GM18499 (cell line): Measurements from ENCODE around the gene SIRPA.

Experiments
- ATAC-seq: cut with Tn5 transposase; IDR thresholded peaks from one replicate; pipeline ENCODE4 v1.9.1; 2021; ENCODE audit warnings: moderate number of reproducible peaks; ENCODE audit not compliant: insufficient read depth, unreplicated experiment

The SIRPA gene

DNA sequence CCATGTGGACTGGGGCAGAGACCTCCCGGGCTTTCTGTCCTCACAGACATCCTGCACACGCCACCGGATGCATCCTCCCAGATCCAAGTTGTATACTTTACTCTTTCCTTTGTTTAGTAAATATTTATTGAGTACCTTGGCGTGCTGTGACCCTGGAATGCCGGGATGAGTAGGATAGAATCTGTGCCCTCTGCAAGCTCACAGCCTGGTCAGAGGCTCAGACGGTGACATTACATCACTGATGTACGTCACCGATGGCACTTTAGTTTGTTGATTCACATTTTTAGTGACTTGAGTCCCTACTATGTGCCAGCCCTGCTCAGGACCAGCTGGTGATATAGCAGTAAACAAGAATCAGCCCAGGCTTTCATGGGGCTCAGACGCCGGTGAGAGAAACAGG, 32.9 kb downstream of the SIRPA start:
- ATAC-seq, result no peak

DNA sequence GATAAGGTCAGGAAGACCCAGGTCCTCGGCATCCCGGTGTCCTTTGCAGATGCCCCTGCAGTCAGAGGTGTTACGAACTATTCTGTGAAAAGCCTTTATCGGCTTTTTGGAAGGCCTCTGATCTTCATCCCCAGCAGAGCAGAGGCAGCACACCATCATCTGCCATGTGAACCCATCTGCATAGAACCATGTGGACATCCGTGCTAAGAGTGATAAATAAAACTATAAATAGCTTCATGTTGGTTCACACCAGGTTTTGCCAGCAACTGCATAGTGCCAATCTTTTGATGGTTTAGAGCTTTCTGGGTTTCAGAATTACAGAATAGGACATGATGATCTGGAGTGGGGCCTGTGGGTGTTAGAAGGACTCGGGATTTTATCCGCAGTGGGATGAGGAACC, 33.6 kb downstream of the SIRPA start:
- ATAC-seq, result no peak

DNA sequence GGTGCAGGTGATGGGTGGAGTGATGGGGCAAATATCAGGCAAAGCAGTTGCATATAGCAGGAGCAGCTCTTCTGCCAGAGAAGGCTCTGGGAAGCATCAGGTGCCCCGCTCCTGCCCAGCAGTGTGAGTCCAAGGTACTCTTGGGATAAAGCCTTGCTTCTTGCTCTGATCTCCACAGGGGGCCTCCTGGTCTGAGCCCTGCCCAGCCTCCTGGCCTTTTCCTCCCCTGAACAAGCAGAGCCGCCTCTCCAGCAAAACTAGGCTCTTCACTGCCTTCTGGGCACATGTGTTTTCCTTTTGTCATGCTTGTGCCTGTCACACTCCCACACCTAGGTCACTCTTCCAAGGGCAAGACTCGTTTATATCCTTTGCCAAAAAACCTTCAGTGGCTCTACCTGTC, 34.3 kb downstream of the SIRPA start:
- no peak for ATAC-seq

DNA sequence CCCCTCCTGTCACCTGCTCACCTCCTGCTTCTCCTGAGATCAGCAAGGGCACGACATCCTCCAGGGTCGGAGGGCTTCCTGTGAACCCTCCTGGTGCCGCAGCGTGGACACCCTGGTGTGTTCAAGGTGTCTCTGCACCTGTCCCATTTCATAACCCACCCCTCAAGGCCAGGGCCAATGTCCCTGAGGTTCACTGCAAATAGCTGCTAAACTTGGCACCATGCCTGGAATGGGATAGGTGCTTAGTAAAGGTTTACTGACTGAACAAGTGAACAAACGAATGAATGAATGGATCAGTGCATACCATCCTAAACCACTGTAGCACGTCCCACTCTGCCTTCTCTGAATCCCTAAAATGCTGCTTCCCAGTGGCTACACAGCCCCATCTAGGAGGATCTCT, 35.0 kb downstream of the SIRPA start:
- no peak for ATAC-seq

DNA sequence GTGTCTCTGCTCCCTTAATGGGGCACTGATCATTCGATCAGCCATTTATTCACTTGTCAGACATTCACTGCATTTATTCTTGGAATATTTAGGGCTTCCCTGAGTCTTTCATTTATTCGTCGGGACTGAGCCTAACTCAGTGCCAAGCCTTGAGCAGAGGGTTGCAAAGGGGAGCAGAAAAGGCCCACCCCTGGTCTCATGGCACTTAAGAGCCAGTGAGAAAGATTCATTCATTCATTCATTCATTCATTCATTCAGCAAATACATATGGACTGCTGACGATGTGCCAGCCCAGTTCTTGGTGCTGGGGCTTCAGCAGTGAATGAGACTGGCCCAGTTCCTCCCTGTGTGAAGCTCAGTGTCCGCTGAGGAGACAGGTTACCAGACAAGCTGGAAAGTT, 36.6 kb downstream of the SIRPA start:
- ATAC-seq, result no peak

DNA sequence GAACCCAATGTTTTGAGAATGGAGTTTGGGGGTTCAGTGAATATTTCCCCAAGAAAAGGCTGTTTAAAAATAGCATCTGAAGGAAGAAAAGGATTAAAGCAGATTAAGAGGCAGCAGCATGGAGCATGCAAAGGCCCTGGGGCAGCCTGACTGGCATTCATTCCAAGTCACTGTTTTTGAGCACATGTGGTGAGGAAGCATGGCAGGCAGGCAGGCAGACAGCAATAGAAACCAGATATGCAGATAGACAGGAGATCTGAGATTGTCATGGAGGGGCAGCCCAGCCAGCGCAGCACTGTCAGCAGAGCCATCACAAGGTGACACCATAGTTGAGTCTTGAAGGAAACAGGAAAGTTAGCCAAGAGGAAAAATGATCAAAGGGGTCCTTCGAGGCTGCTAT, 37.8 kb downstream of the SIRPA start:
- no peak for ATAC-seq

DNA sequence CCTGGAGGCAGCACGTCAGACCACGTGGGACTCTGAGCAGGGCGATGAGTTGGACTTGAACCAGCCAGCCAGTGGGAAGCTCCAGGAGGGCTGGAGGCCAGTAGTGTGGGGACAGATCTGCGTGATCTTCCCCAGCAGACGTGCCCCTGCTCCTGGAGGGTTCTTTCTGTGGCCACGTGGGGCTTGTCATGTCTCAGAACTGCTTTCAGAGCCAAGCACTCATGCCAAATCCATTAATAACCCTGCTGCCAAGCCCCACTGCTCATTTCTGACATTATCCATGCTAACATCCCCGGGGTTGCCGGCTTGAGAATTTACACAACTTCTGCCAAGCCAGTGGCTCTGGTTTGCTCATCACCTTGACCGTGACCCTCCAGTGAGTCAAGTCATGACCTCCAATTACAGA, 38.3 kb downstream of the SIRPA start:
- ATAC-seq, result no peak

DNA sequence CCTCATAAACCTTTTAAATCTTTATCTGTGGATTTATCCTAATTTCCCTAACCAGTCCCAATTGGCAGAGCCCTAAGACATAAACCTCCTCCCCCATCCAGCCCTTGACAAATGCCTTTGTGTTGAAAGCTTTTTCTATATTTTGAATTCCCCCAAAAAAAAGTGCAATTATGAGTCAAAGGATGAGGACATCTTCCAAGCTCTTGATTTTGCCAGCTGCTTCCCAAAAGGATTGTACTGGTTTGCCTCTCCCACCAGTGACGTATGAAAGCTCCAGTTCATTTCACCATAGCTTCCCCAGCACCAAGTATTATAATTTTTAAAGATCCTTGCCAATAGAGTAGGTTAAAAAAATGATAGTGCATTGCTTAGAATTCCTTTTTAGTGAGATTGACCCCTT, 38.9 kb downstream of the SIRPA start:
- ATAC-seq, result no peak

DNA sequence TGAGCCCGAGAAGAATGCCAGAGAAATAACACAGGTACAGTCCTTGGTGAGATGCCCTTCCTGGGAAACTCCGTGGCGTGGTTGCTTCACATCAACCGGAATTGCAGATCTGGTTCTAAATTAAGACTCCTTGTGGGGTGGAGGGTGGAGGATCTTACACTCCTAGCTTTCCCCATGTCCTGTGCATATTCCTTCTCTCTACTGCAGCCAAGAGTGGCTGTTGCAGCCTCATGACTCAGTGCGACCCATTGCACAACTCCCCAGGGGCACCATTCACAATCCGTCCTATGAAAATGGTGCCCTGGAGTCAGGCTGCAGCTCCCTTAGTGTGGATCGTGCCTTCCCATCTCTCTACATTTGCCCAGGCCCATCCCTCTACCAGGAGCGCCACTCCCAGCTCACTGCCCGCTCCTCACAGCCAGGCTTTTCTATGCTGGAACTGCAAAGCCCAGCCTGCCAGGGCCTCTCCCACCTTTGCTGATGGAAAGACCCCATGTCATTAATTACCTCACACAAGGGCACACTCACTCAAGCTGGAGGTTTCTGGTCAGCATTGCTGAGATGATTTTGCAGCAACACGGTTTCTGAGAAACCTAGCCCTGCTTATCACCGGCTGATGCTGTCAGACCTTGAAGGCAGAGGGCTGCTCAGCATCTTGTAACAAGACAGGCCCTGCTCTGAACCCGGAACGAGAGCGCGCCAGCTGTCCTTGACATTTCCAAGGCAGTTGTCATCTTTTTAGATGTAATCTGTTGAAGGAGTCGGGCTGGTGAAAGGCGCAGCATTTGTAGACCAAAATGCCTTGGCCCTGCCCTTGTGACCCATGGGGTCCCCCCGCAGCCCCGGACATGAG, 39.7 kb downstream of the SIRPA start:
- no peak for ATAC-seq

DNA sequence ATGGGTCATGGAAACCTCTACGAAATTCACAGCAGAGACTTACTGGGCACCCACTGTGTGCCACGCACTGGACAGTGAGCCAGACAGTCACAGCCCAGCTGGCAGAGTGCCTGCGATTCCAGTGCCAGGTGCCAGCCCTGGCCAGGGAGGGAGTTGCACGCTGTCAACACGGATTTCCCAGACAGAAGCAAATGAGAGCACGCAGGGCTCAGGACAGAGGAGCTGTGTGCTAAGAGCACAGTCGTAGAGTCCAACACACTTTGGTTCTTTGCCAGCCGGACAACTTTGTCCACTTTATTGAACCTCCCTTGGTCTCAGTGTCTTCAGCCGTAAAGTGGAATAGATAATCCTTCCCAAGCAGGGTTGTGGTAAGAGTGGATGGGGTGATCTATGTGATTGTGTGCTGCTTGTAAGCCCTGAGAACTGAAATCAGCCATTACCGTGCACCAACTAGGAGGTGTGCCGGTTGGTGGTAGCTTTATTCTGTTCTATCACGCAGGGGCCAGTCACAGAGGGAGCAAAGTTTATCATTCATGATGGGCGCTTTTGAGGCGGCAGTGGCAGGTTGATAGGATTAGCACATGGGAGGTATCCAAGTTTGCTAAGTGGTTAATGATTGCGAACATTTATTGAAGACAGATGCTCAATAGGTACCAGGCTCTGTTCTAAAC, 40.6 kb downstream of the SIRPA start:
- no peak for ATAC-seq

DNA sequence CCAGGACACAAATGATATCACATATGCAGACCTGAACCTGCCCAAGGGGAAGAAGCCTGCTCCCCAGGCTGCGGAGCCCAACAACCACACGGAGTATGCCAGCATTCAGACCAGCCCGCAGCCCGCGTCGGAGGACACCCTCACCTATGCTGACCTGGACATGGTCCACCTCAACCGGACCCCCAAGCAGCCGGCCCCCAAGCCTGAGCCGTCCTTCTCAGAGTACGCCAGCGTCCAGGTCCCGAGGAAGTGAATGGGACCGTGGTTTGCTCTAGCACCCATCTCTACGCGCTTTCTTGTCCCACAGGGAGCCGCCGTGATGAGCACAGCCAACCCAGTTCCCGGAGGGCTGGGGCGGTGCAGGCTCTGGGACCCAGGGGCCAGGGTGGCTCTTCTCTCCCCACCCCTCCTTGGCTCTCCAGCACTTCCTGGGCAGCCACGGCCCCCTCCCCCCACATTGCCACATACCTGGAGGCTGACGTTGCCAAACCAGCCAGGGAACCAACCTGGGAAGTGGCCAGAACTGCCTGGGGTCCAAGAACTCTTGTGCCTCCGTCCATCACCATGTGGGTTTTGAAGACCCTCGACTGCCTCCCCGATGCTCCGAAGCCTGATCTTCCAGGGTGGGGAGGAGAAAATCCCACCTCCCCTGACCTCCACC, 42.2 kb downstream of the SIRPA start:
- no peak for ATAC-seq

DNA sequence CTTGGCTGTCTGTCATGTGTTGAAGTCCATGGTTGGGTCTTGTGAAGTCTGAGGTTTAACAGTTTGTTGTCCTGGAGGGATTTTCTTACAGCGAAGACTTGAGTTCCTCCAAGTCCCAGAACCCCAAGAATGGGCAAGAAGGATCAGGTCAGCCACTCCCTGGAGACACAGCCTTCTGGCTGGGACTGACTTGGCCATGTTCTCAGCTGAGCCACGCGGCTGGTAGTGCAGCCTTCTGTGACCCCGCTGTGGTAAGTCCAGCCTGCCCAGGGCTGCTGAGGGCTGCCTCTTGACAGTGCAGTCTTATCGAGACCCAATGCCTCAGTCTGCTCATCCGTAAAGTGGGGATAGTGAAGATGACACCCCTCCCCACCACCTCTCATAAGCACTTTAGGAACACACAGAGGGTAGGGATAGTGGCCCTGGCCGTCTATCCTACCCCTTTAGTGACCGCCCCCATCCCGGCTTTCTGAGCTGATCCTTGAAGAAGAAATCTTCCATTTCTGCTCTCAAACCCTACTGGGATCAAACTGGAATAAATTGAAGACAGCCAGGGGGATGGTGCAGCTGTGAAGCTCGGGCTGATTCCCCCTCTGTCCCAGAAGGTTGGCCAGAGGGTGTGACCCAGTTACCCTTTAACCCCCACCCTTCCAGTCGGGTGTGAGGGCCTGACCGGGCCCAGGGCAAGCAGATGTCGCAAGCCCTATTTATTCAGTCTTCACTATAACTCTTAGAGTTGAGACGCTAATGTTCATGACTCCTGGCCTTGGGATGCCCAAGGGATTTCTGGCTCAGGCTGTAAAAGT, 43.5 kb downstream of the SIRPA start:
- no peak for ATAC-seq

DNA sequence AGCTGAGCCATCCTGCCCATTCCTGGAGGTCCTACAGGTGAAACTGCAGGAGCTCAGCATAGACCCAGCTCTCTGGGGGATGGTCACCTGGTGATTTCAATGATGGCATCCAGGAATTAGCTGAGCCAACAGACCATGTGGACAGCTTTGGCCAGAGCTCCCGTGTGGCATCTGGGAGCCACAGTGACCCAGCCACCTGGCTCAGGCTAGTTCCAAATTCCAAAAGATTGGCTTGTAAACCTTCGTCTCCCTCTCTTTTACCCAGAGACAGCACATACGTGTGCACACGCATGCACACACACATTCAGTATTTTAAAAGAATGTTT, 44.0 kb downstream of the SIRPA start:
- ATAC-seq, result no peak

DNA sequence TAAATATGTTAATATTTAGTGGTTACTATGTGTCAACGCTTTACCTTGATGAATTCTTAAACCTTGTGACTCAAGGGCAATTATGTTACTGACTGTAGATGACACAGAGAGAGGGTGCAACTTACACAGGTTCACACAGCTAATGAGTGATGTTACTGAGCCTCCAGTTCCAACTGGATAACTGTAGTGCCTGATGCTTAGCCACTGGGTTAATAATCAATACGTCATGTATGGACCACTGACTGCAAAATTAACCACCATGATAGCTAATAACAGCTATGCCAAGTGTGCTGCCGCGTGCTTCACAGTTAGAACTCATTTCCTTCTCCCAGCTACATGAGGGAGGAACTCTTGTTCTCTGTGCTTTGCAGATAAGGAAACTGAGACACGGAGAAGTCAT, 45.4 kb downstream of the SIRPA start:
- no peak for ATAC-seq

DNA sequence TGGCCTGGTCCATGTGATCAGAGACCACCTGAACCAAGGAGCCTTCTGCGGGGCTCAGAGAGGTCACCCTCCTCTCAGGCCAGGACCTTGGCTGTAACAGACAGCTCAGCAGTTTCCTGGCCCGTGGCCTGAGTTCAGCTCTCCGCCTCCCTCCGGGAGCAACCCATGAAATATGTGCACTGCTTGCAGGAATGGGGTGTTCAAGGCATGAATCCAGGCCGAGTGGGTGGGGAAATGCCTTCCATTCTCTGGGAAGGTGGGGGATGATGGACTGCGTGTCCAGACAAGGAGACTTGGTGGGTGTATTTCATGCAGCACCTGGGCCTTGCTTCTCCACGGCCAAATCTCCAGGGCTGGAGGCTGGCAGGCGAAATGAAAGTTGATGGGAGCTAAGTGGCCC, 46.0 kb downstream of the SIRPA start:
- ATAC-seq, result no peak

DNA sequence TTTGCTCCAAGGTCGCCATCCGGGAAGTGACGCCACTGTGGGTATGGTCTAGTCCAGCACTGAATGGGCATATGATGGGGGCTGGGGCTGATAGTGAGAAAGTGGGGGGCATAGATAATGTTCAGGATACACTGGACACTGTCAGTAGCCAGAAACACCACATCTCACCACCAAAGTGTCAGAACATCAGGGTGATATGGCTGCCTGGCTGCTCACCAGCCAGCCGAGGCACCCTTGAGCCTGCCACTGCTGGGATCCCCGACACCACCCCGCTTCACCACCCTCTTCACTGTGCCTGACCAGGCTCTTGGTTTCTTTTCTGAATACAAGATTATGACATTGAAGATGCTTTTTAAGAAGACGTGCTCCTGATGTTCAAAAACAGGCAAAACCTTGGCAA, 46.9 kb downstream of the SIRPA start:
- ATAC-seq, result no peak

DNA sequence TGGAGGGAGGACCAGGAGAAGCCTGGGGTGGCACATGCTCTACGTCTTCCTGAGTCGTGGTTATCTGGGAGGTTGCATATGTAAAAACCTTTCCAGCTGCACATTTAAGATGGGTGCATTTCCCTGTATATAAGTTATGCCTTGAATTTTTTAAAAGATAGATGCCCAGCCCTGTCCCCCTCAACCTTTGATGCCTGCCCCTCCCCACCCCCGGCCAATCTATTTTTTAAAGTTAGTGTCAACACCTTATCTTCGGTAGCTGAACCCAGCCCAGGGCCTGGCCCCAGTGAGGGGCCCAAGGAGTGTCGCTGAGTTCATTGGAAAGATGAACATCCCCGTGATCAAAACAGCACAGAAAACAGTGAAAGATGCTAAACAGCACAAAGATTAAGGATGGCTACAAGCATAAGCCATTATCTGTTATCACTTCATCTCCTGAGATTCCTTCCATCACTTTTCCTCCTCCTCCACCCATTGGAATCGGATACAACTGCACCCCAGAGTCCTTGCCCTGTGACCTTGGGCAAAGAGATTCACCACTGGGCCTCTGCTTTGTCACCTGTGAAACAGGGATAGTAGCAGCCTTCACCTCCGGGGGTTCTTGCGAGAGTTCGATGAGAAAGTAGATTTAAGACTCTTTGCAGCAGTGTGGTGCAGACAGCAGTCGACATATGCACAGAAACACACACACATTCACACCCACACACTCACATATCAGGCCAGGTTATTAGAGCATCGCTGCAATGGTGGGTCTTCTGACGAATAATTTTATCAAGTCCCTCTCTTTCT, 47.5 kb downstream of the SIRPA start:
- ATAC-seq, result no peak

DNA sequence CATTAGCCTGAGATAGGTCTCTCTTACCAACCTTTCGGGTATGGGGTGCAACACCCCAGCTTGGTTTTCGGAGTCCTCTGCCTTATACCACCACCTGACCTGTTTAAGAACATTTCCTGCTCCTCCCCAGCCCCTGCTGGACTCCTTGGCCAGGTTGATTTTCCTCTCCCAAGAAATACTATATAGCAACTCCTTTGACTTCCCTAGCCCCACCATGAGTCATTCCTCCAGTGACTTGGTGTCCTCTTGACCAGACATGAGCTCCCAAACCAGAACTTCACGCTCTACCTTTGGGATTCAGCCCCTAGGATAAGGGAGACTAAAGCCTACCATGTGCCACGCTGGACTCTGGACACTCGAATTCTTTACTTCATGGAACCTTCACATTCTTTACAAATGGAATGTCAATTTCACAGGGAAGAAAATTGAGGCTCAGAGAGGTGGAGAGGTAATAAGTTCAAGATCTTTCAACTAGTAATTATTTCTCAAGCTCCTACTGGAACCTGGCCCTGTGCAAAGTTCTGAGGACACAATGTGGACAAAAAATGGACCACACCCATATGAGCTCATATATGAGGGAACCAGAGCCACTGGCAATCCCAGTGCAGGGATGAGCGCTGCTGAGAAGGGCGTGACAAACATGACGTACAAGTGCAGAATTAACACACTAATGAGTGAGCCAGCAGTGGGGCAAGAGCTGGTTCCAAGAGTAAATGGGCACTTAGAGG, 48.2 kb downstream of the SIRPA start:
- no peak for ATAC-seq

DNA sequence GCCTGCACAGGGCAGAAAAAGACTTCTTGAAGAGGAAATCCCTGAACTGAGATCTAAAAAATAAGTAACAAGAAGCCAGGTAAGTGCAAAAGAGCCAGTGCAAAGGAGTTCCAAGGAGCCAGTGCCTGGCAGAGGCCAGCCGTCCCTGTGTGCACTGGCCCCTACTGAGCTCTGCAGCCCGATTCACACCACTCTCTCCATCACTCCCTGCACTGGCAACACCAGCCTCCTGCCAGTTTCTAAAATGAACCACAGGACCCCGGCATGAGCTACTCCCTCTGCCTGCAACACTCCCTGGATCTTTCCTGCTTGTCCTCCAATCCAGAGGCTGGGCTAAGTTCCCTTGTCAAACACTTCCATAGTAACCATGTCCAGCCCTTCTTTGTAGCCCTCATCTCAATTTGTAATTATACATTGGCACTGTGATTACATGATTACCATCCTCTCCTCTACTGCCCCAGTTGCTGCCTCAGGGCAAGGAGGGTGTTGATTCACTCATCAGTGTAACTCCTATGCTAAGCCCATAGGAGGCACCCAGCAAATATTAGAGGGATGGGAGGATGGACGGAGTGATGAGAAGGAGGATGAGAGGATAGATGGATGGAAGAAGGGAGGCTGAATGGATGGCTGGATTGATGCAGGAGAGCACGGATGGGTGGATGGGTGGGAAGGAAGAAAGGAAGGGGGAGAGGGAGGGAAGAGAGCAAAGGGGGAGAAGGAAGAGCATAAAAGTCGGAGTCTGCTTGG, 49.3 kb downstream of the SIRPA start:
- ATAC-seq, result no peak
